ENCODE data around the gene CHTF18.

The CHTF18 gene

DNA sequence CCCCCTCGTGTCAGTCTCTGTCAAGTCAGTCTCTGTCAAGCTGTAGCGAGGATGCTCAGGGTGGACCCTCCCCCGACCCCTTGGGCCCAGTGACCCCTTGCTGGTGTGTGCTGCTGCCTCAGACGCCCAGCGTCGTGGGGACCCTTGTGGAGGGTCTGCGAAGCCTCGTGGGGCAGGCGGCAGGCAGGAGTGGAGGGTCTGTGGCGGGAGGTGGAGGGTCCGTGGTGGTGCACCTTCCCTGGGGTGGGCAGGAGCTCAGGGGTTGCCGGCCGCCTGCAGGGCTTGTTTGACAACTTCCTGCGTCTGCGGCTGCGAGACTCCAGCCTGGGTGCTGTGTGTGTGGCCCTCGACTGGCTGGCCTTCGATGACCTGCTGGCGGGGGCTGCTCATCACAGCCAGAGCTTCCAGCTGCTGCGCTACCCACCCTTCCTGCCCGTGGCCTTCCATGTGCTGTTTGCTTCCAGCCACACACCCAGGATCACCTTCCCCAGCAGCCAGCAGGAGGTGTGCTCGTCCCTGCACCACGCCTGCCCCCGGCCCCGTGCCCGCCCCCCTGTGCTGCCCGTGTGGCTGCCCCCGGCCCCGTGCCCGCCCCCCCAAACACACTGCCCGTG is 6.5 kb downstream of the CHTF18 start:
- no peak for DNase-seq

DNA sequence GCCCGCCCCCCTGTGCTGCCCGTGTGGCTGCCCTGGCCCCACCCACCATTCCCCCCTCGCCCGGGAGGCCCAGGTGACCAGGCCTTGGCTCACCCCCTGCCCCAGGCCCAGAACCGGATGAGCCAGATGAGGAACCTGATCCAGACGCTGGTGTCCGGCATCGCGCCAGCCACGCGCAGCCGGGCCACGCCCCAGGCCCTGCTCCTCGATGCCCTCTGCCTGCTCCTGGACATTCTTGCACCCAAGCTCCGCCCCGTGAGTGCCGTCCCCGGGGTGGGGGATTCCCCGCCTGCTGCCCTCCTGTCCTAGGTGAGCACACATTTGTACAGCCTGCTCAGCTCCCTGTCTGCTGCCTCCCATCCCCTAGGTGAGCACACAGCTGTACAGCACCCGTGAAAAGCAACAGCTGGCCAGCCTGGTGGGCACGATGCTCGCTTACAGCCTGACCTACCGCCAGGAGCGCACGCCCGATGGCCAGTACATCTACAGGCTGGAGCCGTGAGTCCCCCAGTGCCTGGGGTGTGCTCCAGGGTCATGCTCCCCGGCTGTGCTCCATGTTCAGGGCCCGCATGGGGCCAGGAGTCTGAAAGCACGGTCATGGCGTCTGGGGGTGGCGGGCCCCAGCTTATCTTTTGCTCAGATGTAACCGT is 7.3 kb downstream of the CHTF18 start:
- DNase-seq = no peak

DNA sequence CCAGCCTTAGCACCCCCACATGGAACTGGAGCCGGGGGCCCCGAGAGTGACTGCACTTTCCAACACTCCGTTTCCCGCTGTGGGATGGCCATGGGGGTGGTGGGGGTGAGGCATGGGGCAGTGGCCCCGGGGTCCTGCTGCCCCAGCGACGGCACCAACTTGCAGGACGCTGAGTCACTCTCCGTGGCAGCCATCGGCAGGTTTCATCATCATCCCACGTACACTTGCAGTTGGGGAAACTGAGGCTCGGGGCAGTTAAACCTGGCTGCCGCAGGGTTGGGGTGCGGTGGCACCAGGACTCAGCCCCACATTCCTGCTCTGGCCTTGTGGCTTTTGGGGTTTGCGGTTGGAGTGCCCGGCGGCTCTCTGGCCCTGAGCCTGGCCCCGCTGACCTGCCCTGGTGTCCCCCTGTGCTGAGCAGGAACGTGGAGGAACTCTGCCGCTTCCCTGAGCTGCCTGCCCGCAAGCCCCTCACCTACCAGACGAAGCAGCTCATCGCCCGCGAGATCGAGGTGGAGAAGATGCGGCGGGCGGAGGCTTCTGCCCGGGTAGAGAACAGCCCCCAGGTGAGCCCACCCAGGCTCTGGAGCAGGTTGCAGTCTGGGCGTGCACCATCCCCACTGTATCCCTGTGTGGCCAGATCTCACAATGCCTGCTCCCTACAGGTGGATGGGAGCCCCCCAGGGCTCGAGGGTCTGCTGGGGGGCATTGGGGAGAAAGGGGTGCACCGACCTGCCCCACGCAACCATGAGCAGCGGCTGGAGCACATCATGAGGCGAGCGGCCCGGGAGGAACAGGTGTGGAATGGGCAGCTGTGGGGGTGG is 8.1 kb downstream of the CHTF18 start:
- DNase-seq = no peak

DNA sequence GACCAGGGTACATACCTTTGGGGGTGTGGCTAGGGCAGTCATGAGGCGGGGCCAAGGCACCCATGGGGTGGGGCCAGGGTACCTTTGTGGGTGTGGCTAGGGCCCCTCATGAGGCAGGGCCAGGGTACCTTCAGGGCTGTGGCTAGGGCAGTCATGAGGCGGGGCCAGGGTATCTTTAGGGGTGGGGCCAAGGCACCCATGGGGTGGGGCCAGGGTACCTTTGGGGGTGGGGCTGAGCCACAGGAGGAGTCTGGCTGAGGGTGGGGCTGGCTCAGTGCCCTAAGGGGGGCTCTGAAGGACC is 8.7 kb downstream of the CHTF18 start:
- DNase-seq = no peak

DNA sequence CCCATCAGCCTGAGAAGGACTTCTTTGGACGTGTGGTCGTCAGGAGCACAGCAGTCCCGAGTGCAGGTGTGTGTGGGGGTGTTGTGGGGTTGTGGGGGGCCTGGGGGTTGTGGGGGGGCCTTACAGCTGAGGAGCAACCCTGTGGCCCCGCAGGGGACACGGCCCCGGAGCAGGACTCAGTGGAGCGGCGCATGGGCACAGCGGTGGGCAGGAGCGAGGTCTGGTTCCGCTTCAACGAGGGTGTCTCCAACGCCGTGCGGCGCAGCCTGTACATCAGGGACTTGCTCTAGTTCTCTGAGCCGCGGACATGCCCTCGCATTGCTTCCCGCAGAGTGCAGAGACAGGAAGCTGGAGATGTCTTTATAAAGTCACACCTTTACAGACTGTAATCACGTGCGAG is 9.3 kb downstream of the CHTF18 start:
- DNase-seq = no peak

DNA sequence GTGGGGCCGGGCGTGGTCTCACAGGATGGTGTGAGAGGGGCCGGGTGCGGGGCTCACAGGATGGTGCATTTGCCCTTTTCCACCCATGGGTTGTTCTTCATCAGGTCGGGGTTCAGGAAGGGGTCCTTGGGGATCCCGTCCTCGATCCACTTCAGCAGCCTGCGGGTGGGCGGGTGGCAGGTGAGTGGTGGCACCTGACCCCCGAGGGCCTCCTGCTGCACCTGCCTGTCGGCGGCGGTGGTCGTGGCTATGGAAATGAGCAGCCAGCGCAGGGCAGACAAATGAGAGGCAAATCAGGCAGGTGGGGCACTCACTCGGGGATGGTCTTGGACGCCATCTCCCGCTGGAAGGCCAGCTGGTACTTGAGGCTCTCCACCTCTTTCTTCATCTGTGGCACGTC is 10.2 kb downstream of the CHTF18 start:
- DNase-seq = no peak

DNA sequence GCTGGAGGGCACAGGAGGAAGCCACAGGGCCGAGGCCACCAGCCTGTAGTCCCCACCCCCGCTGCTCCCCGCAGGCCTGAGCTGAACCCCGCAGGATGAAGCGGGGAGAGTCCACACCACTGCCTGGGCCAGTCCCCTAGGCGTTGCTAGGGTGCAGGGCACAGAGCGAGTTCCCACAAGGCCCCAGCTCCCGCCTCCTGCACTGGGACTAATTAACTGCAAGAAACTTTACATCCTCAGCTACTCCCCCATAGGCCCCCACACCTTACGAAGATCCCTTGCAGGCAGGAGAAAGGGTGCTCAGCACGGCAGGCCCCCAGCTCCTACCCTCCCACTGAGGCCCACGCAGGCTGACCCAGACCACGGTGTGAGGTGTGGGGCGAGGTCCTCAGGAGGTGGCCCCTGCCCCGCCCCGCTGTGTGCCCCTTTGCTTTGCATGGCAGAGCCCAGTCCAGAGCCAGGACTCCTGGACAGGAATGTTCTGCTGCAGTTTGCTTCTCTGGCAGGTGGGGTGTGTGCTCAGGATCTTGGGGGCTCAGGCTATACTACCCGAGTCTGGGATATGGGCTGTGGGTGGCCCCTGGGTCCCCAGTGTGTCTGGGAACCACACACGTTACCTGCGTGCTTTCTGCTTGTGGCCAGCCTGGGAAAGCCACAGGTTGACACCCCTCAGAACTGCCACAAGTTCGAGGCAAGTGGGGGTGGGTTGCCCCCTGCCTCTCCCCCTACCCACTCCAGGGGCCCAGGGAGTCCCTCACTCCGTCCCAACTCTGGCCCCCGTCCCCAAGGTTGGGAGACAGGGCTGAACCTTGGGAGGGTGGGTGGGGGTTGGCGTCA is 10.9 kb downstream of the CHTF18 start:
- no peak for DNase-seq

DNA sequence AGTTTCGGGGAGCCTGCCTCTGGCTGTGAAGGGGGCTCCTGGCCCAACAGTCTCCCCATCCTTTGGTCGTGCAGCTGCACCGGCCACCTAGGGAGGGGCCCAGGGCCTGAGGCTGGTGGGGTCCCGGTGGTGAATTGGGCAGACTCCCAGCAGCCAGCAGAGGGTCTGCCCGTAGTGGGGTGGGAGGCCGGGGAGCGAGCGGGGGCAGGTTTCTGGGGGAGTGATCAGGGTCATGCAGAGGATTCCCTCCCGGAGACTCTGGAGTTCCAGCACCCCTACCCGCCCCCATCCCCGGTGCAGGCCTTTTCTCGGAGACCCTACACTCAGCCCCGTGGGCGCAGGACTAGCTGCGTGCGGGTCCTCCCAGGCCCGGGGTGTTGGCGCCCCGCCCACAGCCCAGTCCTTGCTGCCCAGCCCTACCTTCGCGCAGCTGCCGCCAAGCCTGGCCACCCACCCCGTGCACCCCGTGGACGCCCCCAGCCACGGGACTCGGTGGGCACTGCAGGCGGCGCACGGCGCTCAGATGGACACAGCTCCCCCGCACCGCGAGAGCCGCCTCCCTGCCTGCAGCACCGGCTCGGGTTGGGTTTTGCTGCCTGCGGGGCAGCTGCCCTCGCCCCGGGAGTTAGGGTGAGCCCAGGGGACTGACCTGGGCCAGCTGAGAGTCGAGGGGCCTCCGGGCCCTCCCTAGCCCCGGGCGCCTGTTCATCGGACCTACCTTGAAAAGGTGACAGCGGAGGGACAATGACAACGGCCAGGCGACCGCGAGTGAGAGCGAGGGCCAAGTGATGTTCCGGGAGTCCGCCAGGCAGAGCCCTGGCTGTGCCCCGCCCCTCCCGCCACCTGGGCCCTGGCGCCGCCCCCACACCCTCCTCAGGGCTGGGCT is 11.8 kb downstream of the CHTF18 start, which contains the start of gene GNG13:
GNG13 (minus strand) TSS at position 787 of the 886 bp plus-strand sequence. CDS start 1,657 bp downstream, outside the sequence.
- no peak for DNase-seq

DNA sequence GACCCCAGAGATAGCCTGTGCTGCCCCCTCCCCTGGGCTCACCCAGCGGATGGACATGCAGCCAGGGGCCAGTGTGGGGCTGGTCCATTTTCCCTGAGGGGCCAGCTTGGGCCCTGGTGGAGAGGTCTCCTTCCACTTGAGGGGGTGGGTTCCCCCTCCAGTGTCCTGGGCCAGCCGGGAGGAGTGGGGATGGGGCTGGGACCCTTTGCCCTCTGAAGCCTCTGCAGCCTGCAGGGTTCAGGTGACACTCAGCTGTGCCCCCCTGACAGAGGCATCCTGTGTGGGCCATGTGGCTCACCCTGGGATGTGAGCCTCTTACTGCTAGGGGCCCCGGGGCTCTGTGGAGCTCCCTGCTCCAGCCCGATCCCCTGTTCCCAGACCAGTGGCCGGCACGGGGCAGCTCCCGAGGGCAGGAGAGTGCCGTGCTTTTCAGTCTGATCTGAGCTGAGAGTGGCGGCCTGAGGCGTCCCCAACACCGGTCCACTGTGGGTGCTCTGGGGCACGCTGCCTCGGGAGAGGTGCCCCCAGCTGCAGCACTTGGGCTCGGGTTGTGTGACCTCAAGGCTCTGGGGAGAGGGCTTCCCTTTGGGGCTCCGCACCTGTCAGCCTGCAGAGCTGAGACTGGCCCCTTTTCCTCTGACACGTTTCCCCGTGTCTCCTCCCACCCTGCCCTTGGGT is 12.6 kb downstream of the CHTF18 start:
- DNase-seq = no peak

DNA sequence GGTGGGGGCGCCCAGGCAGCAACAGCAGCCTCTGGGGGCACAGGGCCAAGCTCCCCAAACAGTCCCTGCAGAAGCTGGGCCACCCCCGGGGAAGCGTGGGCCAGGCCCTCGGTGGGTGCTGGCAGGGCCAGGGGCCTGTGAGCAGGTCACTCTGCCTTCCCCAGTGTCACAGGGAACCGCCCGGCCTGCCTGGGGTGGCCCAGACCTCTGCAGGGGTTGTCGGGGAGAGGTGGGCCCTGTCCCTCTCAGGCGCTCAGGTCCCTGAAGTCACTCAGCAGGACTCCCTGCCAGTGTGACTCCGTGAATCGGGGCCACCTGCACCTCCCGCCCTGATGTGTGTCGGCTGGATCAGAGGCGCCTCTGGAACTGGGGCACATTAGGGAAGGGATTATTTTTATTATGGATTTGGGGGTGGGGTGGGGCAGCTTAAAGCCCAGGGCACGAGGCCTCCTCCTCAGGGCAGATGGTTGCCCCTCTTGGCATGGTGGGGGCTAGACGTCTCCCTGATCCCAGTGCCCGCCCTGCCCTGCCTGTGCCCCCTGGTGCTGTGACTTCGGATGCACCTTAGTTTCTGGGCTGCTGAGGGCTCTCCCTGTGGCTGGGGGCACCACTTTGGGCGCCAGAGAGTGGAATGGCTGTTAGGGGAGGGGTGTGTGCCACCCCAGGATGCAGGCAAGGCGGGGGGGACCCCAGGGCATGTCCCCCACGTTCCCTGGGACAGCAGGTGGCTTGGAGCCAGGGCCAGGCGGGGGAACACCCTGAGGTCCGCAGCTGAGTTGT is 13.4 kb downstream of the CHTF18 start:
- no peak for DNase-seq

DNA sequence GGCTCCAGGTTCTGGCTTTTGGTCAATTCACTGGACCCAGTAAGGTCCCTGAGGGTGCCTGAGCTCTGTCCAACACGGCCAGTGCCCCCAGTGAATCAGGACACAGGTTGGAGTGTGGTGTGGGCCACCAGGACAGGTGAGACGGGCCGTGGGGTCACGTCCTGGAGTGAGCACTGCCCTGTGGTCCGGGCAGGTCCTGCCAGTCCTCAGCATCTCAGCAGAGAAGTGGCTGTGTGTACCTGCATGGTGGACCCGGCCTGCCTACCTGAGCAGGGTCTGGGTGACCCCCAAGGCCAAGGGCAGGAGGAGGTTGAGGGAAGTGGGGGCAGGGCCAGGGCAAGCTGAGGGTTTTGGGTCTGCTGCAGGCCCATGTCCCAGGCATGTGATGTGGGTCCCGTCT is 14.0 kb downstream of the CHTF18 start:
- DNase-seq = no peak

DNA sequence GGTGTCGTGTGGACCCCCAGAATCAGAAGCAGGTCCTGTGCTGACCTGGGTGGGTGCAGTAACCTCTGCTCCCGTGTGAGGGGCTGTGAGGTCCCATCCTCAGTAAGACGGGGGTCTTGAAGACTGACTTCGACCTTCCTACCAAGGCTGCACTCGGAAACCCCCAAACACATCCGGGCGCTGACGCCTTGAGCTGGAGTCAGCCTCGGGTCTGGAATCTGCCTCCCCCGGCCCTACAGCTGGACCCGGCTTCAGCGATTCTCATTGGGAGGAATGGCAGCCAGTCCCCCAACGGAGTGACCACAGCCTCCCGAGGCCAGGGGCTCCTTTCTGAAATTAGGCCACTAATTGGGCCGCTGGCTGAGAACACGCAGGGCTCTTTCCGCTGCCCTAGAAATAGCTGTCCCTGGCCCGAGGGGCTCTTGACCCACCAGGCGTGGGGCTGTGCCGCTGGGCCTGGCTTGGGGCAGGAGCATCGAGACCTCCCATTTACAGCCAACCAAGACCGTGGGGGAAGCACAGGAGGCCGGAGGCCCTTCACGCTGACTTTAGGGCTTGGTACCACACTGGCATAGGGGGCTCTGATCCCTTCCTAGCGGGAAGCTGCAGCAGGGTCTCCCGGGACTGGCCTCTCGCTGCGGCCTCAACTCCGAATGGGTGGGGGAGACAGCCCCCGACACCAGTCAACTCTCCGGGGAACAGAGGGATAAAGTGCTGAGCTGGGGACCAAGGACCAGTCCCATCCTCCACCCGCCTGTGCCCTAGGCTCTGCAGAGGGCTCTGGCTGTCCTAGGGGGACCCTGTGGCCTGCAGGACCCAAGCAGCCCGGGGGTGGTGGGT is 14.7 kb downstream of the CHTF18 start:
- no peak for DNase-seq

DNA sequence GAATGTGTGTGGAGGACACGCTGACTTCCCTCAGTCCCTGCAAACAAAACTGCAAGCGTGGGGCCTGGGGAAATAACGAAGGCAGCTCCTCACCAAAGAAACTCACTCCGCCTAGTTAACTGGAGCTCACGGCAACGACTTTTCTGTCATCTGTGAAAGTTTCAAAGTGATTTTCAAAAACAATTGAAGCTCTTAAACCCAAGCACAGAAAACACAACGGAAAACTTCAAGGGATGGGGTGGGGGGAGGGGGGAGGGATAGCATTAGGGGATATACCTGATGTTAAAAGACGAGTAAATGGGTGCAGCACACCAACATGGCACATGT is 15.3 kb downstream of the CHTF18 start:
- no peak for DNase-seq

DNA sequence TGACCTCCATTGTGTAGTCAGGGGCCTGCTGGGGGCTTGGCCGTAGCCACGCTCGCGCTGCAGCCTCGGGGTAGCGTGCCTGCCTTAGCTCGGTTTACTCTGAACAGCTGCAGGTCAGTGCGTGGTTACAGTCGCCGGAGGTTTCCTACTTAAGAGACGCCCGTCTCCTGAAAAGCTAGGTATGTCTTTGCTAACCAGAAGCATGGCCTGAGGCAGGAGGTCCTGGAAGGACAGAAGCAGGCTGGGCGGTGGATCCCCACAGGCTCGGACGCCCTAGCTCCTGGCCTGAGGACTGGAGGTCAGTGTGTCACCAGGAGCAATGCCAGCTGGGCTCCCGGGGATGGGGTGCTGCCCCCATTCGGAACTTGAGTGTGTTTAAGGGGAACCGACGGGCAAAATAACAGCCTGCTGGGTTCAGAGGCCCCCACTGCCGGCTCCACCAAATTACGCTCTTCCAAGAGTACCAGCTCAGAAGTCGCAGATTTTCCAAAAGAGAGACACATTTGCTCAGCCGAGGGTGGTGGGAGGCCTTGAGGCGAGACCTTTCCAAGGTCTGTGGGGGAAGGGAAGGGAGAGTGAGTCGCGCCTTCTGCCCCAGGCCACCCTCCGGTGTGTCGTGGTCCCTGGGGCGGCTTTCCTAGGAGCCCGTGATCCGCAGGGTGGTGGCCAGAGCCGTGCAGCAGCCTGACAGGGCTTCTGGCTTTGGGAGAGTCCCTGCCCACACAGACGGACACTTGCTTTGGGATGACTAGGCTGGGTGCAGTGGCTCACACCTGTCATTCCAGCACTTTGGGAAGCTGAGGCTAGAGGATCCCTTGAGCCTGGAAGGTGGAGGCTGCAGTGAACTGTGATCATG is 16.0 kb downstream of the CHTF18 start:
- no peak for DNase-seq

DNA sequence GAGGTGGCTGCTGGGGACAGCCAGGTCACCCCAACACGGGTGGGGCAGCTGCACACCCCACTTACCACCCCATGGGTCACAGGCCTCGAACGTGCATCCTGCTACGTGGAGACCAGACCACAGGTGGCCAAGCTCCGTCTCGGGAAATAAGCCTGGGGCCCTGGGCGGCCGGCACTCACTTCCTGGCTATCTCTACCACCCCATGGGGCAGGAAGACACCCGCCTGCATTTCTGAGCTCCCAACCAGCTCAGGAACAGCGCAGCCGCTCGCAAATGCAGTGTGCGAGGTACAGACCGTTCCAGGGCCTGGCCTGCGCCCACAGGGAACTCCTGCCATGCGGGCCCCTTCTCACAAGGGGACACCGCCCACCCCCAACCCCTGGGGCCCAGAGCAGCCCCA is 17.1 kb downstream of the CHTF18 start:
- DNase-seq = no peak

DNA sequence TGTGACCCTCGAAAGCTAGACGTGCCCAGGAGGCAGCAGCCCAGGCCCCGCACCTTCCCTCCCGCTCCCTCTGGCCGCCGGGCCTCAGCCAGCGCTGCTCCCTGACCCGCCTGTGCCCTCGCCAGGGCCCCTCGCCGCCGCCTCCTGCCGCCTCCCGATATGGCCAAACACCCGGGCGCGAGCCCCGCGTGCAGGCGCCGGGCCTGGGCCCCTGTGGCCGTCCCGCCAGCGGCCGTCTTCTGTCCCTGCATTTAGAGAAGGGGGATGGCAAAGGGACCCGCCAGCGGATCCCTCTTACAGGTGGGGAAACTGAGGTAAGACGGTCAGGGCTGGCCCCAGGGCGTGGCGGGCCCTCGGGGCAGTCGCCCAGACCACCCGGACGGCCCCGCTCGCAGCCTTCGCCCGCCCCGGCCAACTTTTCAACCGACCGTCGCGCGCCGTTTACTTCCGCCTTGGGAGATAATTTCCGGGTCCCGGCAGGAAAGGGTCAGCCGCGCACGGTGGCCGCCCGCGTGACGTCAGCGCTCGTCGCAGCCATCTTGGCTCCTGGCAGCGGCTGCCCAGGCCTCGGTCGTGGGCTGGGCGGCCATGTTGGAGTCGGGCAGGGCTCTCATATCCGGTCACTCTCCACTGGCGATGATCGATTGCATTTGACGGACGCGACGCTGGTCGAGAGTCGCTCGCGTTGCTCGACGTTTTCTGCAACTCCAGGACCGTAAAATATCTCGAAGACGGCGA is 19.1 kb downstream of the CHTF18 start:
- DNase-seq = peak; percentile 95

DNA sequence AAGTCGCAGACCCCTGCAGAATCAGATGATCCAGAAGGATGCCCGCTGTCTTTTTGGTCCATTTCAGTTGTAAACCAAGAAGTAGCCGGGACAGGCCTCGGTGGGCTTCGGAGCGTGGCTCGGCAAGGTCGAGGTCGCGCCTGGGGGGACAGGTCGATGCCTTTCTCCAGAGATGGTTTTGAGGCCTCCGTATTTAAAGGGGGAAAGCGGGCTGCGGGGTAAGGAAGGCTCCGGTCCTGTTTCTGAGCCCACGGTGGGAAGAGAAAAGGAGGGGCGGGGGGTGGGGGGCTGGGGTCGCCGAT is 19.6 kb downstream of the CHTF18 start:
- no peak for DNase-seq

DNA sequence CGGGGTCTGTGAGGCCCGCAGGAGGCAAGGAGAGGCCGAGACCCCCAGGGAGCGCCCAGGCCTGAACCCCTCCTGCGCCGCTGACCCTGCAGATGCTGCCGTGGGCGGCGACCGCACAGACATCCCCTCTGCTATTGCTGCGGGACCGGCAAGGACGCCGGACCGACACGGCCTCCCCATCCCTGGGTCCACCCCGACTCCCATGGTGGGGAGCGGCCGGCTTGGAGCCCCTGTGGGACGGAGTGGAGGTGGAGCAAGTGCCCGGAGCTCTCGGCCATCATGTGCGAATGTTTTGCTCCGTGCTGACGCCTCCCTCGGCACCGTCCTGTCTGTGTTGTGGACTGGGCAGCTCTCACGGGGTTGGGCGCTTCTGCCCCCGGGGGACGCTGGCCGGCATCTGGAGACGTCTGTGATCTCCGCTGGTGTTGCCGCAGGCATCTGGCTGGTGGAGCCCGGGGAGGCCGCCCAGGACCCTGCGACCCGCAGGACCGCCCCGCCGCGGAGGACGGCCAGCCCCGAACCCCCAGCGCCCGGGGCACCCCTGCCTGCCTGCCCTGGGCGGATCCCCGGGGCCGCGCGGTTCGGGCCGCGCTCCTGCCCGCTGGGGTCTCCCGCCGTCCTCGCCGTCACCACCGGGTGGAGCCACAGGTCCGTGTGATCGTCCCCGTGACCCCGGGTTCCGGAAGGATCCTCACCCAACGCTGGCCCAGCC is 24.9 kb downstream of the CHTF18 start:
- DNase-seq = peak; percentile 27

Data from inflammatory macrophage treated with lipopolysaccharide for 4 hours (primary cell).